GM06990 (cell line): ENCODE data around the gene ADAM8.

Experiments used
- DNase-seq: peaks from one replicate; pipeline ENCODE4 v3.0.0-alpha.2; 2011; ENCODE audit not compliant: insufficient read length; ENCODE audit errors: extremely low read depth
- H3K27me3 ChIP-seq: replicated peaks from 2 replicates; pipeline ENCODE4 v1.6.0; 2011; ENCODE audit warnings: low read length; ENCODE audit not compliant: control insufficient read depth, insufficient read depth
- H3K36me3 ChIP-seq: 2 replicates; pipeline ENCODE4 v1.5.1; 2011; ENCODE audit warnings: low read length; ENCODE audit not compliant: control insufficient read depth, insufficient read depth
- H3K4me3 ChIP-seq: replicated peaks from 2 replicates; pipeline ENCODE4 v1.5.1; 2011; ENCODE audit warnings: low read depth, mild to moderate bottlenecking, control low read depth, low read length
- CTCF ChIP-seq: IDR thresholded peaks from 2 replicates; pipeline ENCODE4 v1.5.1; 2011; ENCODE audit warnings: low read length, control low read depth, mild to moderate bottlenecking, inconsistent platforms; ENCODE audit not compliant: insufficient read depth, poor library complexity, severe bottlenecking

Gene ADAM8

GRCh38 chr10:133282846-133283390, 6.2 kb upstream of the ADAM8 start:
- DNase-seq: no peak
- no peak overlapping the region for H3K4me3 ChIP-seq
- no peak for TF ChIP-seq CTCF
- H3K27me3 ChIP-seq: no peaks in the 10 kb centered on the region
- peaks cover 28% of the 10 kb centered on the region for H3K36me3 ChIP-seq

- Histone ChIP-seq H3K36me3 (peaks cover 27% of the 10 kb centered on the region), H3K4me3 (no peak overlapping the region), H3K27me3 (no peaks in the 10 kb centered on the region)
- no peak for TF ChIP-seq CTCF
- DNase-seq: no peak
Observed at GRCh38 chr10:133281628-133282372, 5.1 kb upstream of the ADAM8 start.

- H3K27me3 ChIP-seq: no peaks in the 10 kb centered on the region
- no peak for DNase-seq
- peaks cover 26% of the 10 kb centered on the region for H3K36me3 ChIP-seq
- no peak overlapping the region for H3K4me3 ChIP-seq
- no peak for TF ChIP-seq CTCF
Observed at GRCh38 chr10:133281084-133281483, 4.4 kb upstream of the ADAM8 start.

GRCh38 chr10:133280391-133281059, 3.9 kb upstream of the ADAM8 start:
- Histone ChIP-seq H3K4me3 (no peak overlapping the region), H3K36me3 (peaks cover 25% of the 10 kb centered on the region), H3K27me3 (no peaks in the 10 kb centered on the region)
- no peak for DNase-seq
- TF ChIP-seq CTCF: no peak

- H3K27me3 ChIP-seq: no peaks in the 10 kb centered on the region
- TF ChIP-seq CTCF: no peak
- no peak for DNase-seq
- H3K4me3 ChIP-seq: no peak overlapping the region
- peaks cover 17% of the 10 kb centered on the region for H3K36me3 ChIP-seq
Observed at GRCh38 chr10:133279326-133280226, 2.9 kb upstream of the ADAM8 start.
